DOHH2 (cell line): Measurements from ENCODE around the gene LRPAP1.

Source experiments
- H3F3A ChIP-seq: fragments of 200-600 bp; sonication (generic), shearing (Covaris generic); 2 replicates; pipeline ENCODE4 v1.6.0; 2016; ENCODE audit warnings: antibody characterized with exemption, mild to moderate bottlenecking; ENCODE audit not compliant: control insufficient read depth, insufficient read depth
- H3K27ac ChIP-seq: fragments of 200-600 bp; sonication (generic); 2 replicates; pipeline ENCODE4 v1.5.1; 2014; ENCODE audit warnings: low read depth, mild to moderate bottlenecking, low read length, moderate library complexity
- H3K27me3 ChIP-seq: fragments of 200-600 bp; sonication (generic); 2 replicates; pipeline ENCODE4 v1.6.1; 2014; ENCODE audit warnings: mild to moderate bottlenecking, low read length, mixed read lengths; ENCODE audit not compliant: control insufficient read depth
- H3K36me3 ChIP-seq: fragments of 200-600 bp; sonication (generic); 2 replicates; pipeline ENCODE4 v1.6.1; 2014; ENCODE audit warnings: mild to moderate bottlenecking, low read length, moderate library complexity, mixed read lengths; ENCODE audit not compliant: control insufficient read depth
- H3K4me1 ChIP-seq: fragments of 200-600 bp; sonication (generic); 2 replicates; pipeline ENCODE4 v1.6.1; 2014; ENCODE audit warnings: mild to moderate bottlenecking, low read length, mixed read lengths; ENCODE audit not compliant: control insufficient read depth
- H3K4me2 ChIP-seq: fragments of 200-600 bp; sonication (generic); 2 replicates; pipeline ENCODE4 v1.6.0; 2014; ENCODE audit warnings: mild to moderate bottlenecking, low read length, moderate library complexity
- H3K4me3 ChIP-seq: fragments of 200-600 bp; sonication (generic); 2 replicates; pipeline ENCODE4 v1.5.1; 2014; ENCODE audit warnings: mild to moderate bottlenecking, low read length, mixed read lengths
- H3K79me2 ChIP-seq: fragments of 200-600 bp; sonication (generic); 2 replicates; pipeline ENCODE4 v1.6.1; 2014; ENCODE audit warnings: mild to moderate bottlenecking, low read length, mixed read lengths; ENCODE audit not compliant: control insufficient read depth
- H3K9me2 ChIP-seq: fragments of 200-600 bp; sonication (generic); replicated peaks from 2 replicates; pipeline ENCODE4 v1.6.1; 2014; ENCODE audit warnings: mild to moderate bottlenecking, low read length, mixed read lengths; ENCODE audit not compliant: control insufficient read depth
- H3K9me3 ChIP-seq: fragments of 200-600 bp; sonication (generic); 2 replicates; pipeline ENCODE4 v1.6.1; 2014; ENCODE audit warnings: antibody characterized with exemption, low read length, mixed read lengths; ENCODE audit not compliant: control insufficient read depth, insufficient read depth
- H4K20me1 ChIP-seq: fragments of 200-600 bp; sonication (generic); 2 replicates; pipeline ENCODE4 v1.6.0; 2014; ENCODE audit warnings: low read depth, mild to moderate bottlenecking, antibody characterized with exemption, low read length, moderate library complexity; ENCODE audit not compliant: control insufficient read depth, insufficient read depth
- EZH2phosphoT487 ChIP-seq: fragments of 200-600 bp; sonication (generic); IDR thresholded peaks from 2 replicates; pipeline ENCODE4 v1.6.1; 2017; ENCODE audit warnings: borderline replicate concordance, mild to moderate bottlenecking, antibody characterized with exemption, low read length, moderate library complexity, mixed read lengths
- TF ChIP-seq, protein P1 (sequence below): fragments of 200-600 bp; sonication (generic); IDR thresholded peaks from one replicate; pipeline ENCODE4 v1.5.1; 2014; ENCODE audit warnings: antibody characterized with exemption, mild to moderate bottlenecking, low read depth, low read length; ENCODE audit not compliant: poor library complexity, severe bottlenecking

Gene LRPAP1

DNA sequence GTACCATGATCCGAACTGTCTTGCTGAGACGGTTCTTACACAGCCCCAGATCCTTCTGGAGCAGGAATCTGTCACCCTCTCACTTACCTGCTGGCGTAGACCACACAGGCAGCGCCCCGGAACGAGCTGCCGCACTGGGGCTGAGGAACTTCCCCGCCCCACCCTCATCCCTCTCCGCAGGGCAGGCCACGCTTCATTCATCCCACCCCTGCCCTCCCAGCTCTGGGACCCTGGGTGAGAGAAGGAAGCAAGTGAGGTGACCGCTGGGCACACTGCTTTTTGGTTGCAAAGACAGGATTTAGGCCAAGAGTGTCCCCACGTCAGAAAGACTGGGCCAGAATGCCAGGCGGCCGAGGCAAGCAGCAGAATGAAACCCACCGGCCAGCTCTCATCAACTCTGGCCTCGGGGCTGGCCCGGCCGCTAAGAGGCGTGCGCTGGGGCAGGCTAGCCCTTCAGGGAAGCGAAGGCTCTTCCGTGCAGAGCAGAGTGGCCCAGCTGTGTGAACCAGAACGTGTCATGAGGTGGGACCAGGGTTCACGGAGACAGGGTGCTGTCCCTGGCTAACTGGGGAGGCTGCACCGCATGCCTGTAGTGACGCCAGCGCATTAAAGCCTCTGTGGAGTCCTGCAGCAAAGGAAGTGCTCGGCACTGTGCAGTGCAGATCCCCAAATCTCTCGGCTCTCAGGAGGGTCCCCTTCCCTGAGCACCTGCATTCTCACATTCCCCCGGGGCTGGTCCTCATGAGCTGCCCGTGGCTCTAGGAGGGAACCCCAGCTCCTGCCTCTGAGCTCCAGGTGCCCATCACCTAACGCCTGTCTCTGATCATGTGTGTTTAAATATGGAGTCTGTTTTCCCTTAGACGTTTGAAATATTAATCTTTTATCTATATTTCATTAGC is 6.4 kb downstream of the LRPAP1 start:
- H3K79me2 ChIP-seq, result peaks cover 42% of the 10 kb centered on the region
- H3K9me3 ChIP-seq, result no peaks in the 10 kb centered on the region
- H4K20me1 ChIP-seq, result peaks cover 15% of the 10 kb centered on the region
- no peak overlapping the region for H3K4me2 ChIP-seq
- no peaks in the 10 kb centered on the region for H3F3A ChIP-seq
- H3K27me3 ChIP-seq, result no peaks in the 10 kb centered on the region
- H3K36me3 ChIP-seq, result peaks cover 52% of the 10 kb centered on the region
- H3K27ac ChIP-seq, result no peak overlapping the region
- peaks cover 20% of the 10 kb centered on the region for H3K4me1 ChIP-seq
- no peak overlapping the region for H3K4me3 ChIP-seq
- TF ChIP-seq, protein P1, sequence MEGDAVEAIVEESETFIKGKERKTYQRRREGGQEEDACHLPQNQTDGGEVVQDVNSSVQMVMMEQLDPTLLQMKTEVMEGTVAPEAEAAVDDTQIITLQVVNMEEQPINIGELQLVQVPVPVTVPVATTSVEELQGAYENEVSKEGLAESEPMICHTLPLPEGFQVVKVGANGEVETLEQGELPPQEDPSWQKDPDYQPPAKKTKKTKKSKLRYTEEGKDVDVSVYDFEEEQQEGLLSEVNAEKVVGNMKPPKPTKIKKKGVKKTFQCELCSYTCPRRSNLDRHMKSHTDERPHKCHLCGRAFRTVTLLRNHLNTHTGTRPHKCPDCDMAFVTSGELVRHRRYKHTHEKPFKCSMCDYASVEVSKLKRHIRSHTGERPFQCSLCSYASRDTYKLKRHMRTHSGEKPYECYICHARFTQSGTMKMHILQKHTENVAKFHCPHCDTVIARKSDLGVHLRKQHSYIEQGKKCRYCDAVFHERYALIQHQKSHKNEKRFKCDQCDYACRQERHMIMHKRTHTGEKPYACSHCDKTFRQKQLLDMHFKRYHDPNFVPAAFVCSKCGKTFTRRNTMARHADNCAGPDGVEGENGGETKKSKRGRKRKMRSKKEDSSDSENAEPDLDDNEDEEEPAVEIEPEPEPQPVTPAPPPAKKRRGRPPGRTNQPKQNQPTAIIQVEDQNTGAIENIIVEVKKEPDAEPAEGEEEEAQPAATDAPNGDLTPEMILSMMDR, result no peak
- TF ChIP-seq EZH2phosphoT487, result no peak
- no peaks in the 10 kb centered on the region for H3K9me2 ChIP-seq

DNA sequence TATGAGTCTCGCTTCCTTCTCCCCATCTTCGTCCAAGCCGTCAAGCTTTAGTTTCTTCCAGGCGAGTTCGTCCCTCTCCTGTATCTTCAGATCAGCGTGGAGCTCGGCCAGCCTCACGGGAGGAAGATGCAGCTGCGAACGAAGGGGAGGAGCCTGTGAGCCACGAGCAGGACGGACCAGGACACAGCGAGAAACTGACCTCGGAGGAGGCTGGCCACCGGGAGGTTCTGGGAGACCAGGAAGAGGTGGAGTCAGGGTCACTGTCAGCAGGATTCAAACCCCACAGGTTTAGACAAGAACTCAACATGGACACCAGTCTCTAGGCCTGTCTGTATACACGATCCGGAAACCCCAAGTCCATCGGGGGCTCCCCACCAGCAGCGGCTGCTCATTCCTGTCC is 7.3 kb downstream of the LRPAP1 start:
- no peaks in the 10 kb centered on the region for H3K9me3 ChIP-seq
- peaks cover 34% of the 10 kb centered on the region for H3K79me2 ChIP-seq
- no peaks in the 10 kb centered on the region for H3F3A ChIP-seq
- peaks cover 53% of the 10 kb centered on the region for H3K36me3 ChIP-seq
- TF ChIP-seq, protein P1, result no peak
- no peak for TF ChIP-seq EZH2phosphoT487
- no peak overlapping the region for H3K4me3 ChIP-seq
- no peak overlapping the region for H3K27ac ChIP-seq
- no peak overlapping the region for H3K4me2 ChIP-seq
- H3K9me2 ChIP-seq, result no peaks in the 10 kb centered on the region
- peaks cover 12% of the 10 kb centered on the region for H3K4me1 ChIP-seq
- no peaks in the 10 kb centered on the region for H3K27me3 ChIP-seq
- H4K20me1 ChIP-seq, result peaks cover 14% of the 10 kb centered on the region

DNA sequence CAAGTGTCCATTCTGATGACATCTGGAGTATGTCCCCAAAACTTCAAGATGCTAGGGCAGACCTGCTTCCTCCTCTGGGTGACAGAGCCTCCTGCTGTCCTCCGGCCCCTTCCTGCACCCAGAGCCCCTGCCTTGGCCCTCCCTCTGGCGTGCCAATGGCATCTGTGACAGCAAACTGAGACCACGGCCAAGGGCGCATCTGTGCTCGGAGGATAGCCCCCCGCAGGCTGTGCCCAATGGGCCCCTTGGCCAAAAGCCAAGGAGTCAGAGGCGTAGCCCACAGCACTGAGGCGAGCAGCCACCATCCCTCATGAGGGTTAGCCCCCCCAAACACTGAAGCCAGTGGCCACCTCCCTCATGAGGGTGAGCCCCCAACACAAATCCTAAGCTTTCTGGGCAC is 7.9 kb downstream of the LRPAP1 start:
- Histone ChIP-seq H3K79me2 (peaks cover 28% of the 10 kb centered on the region), H3K27ac (no peak overlapping the region), H4K20me1 (peaks cover 10% of the 10 kb centered on the region; the same call in 1 of the 2 replicates), H3K4me3 (no peak overlapping the region), H3F3A (no peaks in the 10 kb centered on the region), H3K36me3 (peaks cover 54% of the 10 kb centered on the region), H3K9me2 (no peaks in the 10 kb centered on the region), H3K27me3 (no peaks in the 10 kb centered on the region), H3K9me3 (no peaks in the 10 kb centered on the region), H3K4me1 (peaks cover 6% of the 10 kb centered on the region), H3K4me2 (no peak overlapping the region)
- TF ChIP-seq, protein P1, result no peak
- no peak for TF ChIP-seq EZH2phosphoT487
